Subcutaneous adipose tissue (tissue), 4 donors: ENCODE data around the gene NTRK2. TPM values are rescaled to one million over a fixed set of nuclear protein-coding genes. Genes with fewer than 3 reads are reported as not detected.

Source experiments
- total RNA-seq, 4 donors: library from RNA; depleted of rRNA; stranded (reverse); fragments of >200 nt; gene quantifications; one replicate each; pipeline ENCODE4 v1.1.0, GENCODE V29; 2016
- TF ChIP-seq, protein P1 (sequence below): fragments of 450-650 bp; IDR thresholded peaks from one replicate; pipeline ENCODE4 v1.5.1; 2016; ENCODE audit warnings: low read depth, mild to moderate bottlenecking, control low read depth, antibody characterized with exemption, moderate library complexity

Gene NTRK2
- total RNA-seq, 4 donors from 2014 or later = 51.5 to 105 (median 66.8) TPM

DNA sequence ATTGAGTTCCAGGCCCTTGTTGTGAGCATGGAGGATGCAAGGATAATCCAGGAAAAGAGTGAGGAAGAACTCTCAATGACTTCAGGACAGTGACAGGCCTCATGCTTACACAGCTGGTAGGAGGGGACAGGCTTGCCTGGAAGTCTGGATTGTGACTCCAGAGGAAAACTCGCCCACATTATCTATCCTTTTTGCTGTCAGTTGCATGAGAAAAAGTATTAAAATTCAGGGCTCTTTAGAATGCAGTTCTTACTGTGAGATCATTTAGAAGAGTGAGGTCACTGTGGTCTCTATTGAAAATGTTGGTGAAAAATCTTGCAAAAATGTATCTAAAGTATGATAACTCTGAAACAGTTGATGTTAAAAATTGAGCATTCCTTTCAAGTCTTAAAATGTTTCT is 30.5 kb downstream of the NTRK2 start:
- TF ChIP-seq, protein P1, sequence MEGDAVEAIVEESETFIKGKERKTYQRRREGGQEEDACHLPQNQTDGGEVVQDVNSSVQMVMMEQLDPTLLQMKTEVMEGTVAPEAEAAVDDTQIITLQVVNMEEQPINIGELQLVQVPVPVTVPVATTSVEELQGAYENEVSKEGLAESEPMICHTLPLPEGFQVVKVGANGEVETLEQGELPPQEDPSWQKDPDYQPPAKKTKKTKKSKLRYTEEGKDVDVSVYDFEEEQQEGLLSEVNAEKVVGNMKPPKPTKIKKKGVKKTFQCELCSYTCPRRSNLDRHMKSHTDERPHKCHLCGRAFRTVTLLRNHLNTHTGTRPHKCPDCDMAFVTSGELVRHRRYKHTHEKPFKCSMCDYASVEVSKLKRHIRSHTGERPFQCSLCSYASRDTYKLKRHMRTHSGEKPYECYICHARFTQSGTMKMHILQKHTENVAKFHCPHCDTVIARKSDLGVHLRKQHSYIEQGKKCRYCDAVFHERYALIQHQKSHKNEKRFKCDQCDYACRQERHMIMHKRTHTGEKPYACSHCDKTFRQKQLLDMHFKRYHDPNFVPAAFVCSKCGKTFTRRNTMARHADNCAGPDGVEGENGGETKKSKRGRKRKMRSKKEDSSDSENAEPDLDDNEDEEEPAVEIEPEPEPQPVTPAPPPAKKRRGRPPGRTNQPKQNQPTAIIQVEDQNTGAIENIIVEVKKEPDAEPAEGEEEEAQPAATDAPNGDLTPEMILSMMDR = no peak

DNA sequence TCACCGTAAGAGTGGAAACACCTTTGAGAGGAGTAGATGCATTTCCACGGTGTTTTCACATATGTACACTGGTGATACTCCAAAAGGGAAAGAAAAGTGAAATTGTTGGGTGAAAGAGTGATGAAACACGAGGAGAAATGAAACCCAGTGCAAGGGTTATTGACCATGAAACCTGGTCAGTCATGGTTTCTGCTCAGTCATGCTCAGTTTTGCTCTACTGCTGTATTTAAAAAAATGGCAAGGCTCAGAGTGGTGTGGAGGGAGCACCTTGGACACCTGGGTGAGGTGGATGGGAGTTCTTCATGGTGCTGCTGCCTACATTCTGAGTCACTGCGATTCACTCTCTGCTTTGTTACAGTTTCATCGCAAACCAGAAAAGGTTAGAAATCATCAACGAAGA is 32.3 kb downstream of the NTRK2 start:
- TF ChIP-seq, protein P1 = no peak

DNA sequence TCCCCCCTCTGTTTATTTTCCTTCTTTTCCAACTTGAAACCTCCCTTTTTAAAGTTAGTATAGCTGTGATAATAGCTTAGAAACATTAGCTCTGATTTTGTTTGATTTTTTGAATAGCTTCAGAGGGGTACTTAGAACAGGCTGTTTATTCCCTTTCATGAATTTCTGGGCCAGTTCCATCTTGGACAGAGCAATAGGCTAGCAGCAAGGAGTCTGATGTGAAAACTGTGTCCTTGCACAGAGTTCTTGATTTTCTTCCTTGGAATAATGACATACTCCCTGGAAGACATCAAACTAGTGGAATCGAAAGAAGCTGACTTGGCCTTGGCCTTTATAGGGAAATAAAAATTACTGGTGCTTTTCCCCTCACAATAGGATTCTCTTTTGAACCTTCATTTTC is 32.9 kb downstream of the NTRK2 start:
- TF ChIP-seq, protein P1 = no peak

DNA sequence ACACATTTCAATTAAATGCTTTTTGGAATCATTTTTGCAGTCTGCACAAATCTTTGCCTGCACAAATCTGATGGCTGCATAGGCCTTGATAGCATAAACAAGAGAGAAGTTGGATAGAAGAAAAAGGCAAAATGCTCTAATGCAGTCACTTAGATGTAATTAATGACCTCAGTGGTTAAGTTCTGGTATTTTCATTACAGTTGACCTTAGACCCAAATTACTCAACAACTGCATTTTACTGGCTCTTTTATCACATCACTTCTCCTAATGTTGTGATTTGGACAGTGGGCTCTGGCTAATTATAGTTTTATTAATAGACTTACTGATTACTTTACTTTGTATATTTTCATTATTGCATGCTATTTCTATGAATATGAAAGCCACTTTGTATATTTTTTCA is 34.3 kb downstream of the NTRK2 start:
- TF ChIP-seq, protein P1 = no peak

DNA sequence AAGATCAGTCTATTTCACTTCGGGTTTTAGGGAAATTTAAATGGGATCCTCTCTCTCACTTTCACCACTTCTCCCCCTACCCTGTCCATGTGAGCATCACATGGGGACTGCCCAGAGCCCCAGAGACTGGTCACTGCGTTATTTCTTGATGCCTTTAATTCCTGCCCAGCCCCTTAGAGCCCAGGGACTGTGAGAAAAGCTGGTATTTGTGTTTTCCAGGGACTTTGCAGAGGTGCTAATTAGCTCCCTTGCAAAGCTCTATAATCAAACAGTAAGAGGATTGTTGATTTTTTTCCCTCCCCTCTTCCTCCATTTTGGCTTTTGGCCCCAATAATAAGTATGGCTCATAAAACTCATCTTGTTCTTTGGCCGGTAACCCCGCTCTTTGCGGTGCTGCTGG is 35.6 kb downstream of the NTRK2 start:
- TF ChIP-seq, protein P1 = no peak

DNA sequence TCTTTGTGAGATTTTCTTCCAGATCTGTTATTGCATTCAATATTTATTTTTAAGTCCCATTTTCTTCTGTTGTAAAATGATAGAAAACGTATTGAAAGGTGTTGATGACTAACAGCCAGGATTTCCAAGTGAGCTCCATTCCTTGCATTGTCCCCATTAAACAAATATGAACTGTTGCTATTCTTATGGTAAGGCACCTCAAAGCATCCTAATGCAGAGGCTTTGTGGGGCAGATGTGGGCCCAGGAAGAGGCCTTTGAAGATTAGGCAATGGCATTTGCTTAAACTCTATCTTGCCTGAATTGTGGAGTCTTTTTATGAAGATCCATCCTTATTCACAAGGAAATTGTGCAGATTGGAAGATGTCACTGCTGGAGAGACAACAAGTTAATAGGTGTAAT is 38.9 kb downstream of the NTRK2 start:
- TF ChIP-seq, protein P1 = no peak

DNA sequence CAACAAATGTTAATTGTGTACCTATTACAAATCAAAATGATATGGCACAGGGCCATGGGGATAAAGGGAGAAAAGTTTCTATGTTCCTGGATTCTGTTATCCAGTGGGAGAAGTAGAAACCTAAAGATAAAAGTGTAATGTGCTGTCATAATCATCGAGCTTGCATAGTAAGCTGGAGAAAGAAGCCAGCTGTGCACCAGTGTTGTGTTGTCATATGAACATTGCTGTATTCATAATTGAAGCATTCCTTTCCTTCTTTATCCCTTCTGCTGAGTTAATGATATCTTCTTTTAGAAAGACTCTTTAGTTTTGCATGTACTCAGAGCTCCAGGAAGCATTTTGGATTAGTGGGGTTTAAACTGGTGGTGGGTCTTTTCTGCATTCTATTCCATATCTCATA is 39.5 kb downstream of the NTRK2 start:
- TF ChIP-seq, protein P1 = no peak
